ENCODE results near the gene SLC44A1. TPM values are rescaled to one million over a fixed set of nuclear protein-coding genes. Genes with fewer than 3 reads are reported as not detected.

The SLC44A1 gene
- polyA plus RNA-seq, 1 of the 3 experiments (the other 2 are of a cell fraction): 4.5 TPM

DNA sequence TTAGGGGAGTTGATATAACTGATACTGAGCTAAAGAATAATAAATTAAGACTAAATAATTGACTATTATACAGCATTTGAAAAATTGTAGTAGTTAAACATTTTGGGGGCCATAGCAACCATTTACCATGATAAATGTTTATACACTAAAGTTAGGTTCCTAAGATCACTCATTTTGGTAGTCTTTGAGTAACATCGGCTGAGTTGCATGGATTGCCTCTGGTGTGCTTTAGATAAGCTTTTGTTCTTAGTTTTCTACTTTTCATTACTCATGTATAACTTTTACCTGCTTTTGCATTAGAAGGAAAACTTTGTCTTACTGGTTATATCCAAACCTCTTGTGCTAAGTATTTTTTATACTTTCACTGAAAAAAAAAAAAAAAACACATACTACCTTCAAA lies 101.2 kb downstream of the SLC44A1 start:
- no peaks in the 10 kb centered on the region for H3K27me3 ChIP-seq (ENCODE audit: insufficient read depth)
- WGBS (ENCODE audit: low lambda C conversion rate): 100% methylated on average over 1 of the region's 1 CpG
- CTCF ChIA-PET: no interaction called here
- no peaks in the 10 kb centered on the region for H3K79me2 ChIP-seq (ENCODE audit: insufficient read depth)
- H3K9me2 ChIP-seq: no peaks in the 10 kb centered on the region
- no peak overlapping the region for H3K4me2 ChIP-seq
- no peak overlapping the region for H3K27ac ChIP-seq (ENCODE audit: low read depth in 2 of 2, low read length in 1 of 2)
- H3K9me3 ChIP-seq: no peaks in the 10 kb centered on the region
- peaks cover 0 to 9% of the 10 kb centered on the region in 2 experiments for H3K36me3 ChIP-seq (replicated peaks in 1 of 2; ENCODE audit: control insufficient read depth in 1 of 2, insufficient read depth in 2 of 2, low read length in 1 of 2)
- H4K20me1 ChIP-seq (ENCODE audit: insufficient read depth): no peaks in the 10 kb centered on the region
- H3F3A ChIP-seq (replicated peaks; ENCODE audit: insufficient read depth): no peaks in the 10 kb centered on the region
- POLR2A ChIA-PET: no interaction called here
- no peak overlapping the region for H3K4me3 ChIP-seq (ENCODE audit: low read depth in 2 of 2, low read length in 1 of 2)
- no peak for DNase-seq
- H3K4me1 ChIP-seq (ENCODE audit: control insufficient read depth in 1 of 2, insufficient read depth in 2 of 2, low read depth in 1 of 2, low read length in 1 of 2): no peaks in the 10 kb centered on the region; a peak in 2 of 4 replicates
- H2AFZ ChIP-seq (ENCODE audit: low read depth): no peak overlapping the region
- no peak overlapping the region for H3K9ac ChIP-seq
- TF ChIP-seq YY1 (IDR thresholded peaks at IDR 0.05; ENCODE audit: low read depth): no peak
- no peak for TF ChIP-seq MXI1 (IDR thresholded peaks at IDR 0.05; ENCODE audit: low read depth, low read length)
- TF ChIP-seq JUND (IDR thresholded peaks at IDR 0.05): no peak
- no peak for TF ChIP-seq EZH2phosphoT487 (IDR thresholded peaks at IDR 0.05; ENCODE audit: borderline replicate concordance, low read depth)
- no peak for TF ChIP-seq TCF12 (IDR thresholded peaks at IDR 0.05)
- no peak for TF ChIP-seq GATA2 (CRISPR knock-in tag; IDR thresholded peaks at IDR 0.05)

DNA sequence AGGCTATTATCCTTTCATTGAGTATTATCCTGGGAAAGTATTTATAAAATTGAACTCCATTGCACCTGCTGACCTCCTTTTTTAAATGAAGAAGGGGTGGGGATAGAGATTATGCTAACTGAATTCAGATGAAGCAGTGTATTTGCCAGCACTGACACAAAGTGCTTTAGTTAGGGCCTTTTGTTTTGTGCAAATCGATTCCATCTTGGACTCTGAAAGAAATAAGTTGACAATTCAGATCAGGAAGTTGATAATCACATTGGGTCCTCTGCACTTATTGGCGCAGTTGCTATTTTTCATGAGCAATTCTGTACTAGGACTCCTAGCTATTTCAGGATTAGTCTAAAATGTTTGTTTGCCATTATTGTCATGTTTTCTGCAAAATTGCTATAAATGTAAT lies 101.8 kb downstream of the SLC44A1 start:
- no peaks in the 10 kb centered on the region for H3K9me2 ChIP-seq
- peaks cover 0 to 11% of the 10 kb centered on the region in 2 experiments for H3K36me3 ChIP-seq (replicated peaks in 1 of 2; ENCODE audit: control insufficient read depth in 1 of 2, insufficient read depth in 2 of 2, low read length in 1 of 2)
- DNase-seq: no peak
- H3K27me3 ChIP-seq (ENCODE audit: insufficient read depth): no peaks in the 10 kb centered on the region
- no peaks in the 10 kb centered on the region for H3F3A ChIP-seq (replicated peaks; ENCODE audit: insufficient read depth)
- TF ChIP-seq JUND (IDR thresholded peaks at IDR 0.05) (no peak), FOXJ3 (CRISPR knock-in tag; IDR thresholded peaks at IDR 0.05) (no peak), SMC3 (IDR thresholded peaks at IDR 0.05; ENCODE audit: low read depth, low read length) (no peak), TAF1 (IDR thresholded peaks at IDR 0.05; ENCODE audit: borderline replicate concordance, low read depth, low read length) (no peak), MEF2A (IDR thresholded peaks at IDR 0.05; ENCODE audit: borderline replicate concordance, low read depth) (no peak), RFX5 (IDR thresholded peaks at IDR 0.05; ENCODE audit: low read length) (no peak), TCF12 (IDR thresholded peaks at IDR 0.05) (no peak)
- TF ChIP-seq, protein P1, sequence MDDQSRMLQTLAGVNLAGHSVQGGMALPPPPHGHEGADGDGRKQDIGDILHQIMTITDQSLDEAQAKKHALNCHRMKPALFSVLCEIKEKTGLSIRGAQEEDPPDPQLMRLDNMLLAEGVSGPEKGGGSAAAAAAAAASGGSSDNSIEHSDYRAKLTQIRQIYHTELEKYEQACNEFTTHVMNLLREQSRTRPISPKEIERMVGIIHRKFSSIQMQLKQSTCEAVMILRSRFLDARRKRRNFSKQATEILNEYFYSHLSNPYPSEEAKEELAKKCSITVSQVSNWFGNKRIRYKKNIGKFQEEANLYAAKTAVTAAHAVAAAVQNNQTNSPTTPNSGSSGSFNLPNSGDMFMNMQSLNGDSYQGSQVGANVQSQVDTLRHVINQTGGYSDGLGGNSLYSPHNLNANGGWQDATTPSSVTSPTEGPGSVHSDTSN (IDR thresholded peaks at IDR 0.05): no peak
- TF ChIP-seq, protein P2, sequence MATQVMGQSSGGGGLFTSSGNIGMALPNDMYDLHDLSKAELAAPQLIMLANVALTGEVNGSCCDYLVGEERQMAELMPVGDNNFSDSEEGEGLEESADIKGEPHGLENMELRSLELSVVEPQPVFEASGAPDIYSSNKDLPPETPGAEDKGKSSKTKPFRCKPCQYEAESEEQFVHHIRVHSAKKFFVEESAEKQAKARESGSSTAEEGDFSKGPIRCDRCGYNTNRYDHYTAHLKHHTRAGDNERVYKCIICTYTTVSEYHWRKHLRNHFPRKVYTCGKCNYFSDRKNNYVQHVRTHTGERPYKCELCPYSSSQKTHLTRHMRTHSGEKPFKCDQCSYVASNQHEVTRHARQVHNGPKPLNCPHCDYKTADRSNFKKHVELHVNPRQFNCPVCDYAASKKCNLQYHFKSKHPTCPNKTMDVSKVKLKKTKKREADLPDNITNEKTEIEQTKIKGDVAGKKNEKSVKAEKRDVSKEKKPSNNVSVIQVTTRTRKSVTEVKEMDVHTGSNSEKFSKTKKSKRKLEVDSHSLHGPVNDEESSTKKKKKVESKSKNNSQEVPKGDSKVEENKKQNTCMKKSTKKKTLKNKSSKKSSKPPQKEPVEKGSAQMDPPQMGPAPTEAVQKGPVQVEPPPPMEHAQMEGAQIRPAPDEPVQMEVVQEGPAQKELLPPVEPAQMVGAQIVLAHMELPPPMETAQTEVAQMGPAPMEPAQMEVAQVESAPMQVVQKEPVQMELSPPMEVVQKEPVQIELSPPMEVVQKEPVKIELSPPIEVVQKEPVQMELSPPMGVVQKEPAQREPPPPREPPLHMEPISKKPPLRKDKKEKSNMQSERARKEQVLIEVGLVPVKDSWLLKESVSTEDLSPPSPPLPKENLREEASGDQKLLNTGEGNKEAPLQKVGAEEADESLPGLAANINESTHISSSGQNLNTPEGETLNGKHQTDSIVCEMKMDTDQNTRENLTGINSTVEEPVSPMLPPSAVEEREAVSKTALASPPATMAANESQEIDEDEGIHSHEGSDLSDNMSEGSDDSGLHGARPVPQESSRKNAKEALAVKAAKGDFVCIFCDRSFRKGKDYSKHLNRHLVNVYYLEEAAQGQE (IDR thresholded peaks at IDR 0.05; ENCODE audit: low read depth, low read length): no peak
- TF ChIP-seq, protein P3, sequence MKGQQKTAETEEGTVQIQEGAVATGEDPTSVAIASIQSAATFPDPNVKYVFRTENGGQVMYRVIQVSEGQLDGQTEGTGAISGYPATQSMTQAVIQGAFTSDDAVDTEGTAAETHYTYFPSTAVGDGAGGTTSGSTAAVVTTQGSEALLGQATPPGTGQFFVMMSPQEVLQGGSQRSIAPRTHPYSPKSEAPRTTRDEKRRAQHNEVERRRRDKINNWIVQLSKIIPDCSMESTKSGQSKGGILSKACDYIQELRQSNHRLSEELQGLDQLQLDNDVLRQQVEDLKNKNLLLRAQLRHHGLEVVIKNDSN (IDR thresholded peaks at IDR 0.05; ENCODE audit: borderline replicate concordance, low read depth): no peak
- POLR2A ChIA-PET: no interaction called here
- no peaks in the 10 kb centered on the region for H3K9me3 ChIP-seq
- H3K79me2 ChIP-seq (ENCODE audit: insufficient read depth): no peaks in the 10 kb centered on the region
- no peak overlapping the region for H3K4me2 ChIP-seq
- no peak overlapping the region for H3K4me3 ChIP-seq (ENCODE audit: low read depth in 2 of 2, low read length in 1 of 2)
- no peak overlapping the region for H3K27ac ChIP-seq (ENCODE audit: low read depth in 2 of 2, low read length in 1 of 2)
- no peak overlapping the region for H2AFZ ChIP-seq (ENCODE audit: low read depth)
- H3K9ac ChIP-seq: no peak overlapping the region
- WGBS (ENCODE audit: low lambda C conversion rate): 66% methylated on average over 2 of the region's 2 CpGs
- H4K20me1 ChIP-seq (ENCODE audit: insufficient read depth): no peaks in the 10 kb centered on the region
- H3K4me1 ChIP-seq (ENCODE audit: control insufficient read depth in 1 of 2, insufficient read depth in 2 of 2, low read depth in 1 of 2, low read length in 1 of 2): no peaks in the 10 kb centered on the region; a peak in 2 of 4 replicates
- CTCF ChIA-PET: interaction anchor here (1.3 kb wide), 1 partner anchor 148 kb away, joined by 3 read pairs; no protein-coding TSS in a partner anchor
